Neural cell (in vitro differentiated cells): Measurements from ENCODE around the gene ANP32A.

Source experiments
- CTCF ChIP-seq: fragments of 450-650 bp; IDR thresholded peaks from 2 replicates; pipeline ENCODE4 v1.5.1; 2014; ENCODE audit warnings: antibody characterized with exemption, mild to moderate bottlenecking, moderate library complexity; ENCODE audit not compliant: poor library complexity, severe bottlenecking
- EZH2 ChIP-seq: fragments of 200-600, 300-800 bp; shearing (Covaris generic), sonication (generic); IDR thresholded peaks from 2 replicates; pipeline ENCODE4 v1.6.1; 2014; ENCODE audit warnings: antibody characterized with exemption, low read length, borderline replicate concordance, mild to moderate bottlenecking; ENCODE audit not compliant: insufficient read depth, poor library complexity, severe bottlenecking
- RAD21 ChIP-seq: fragments of 450-650 bp; conservative IDR thresholded peaks from 2 replicates; pipeline ENCODE4 v1.6.1; 2014; ENCODE audit warnings: antibody characterized with exemption, mild to moderate bottlenecking, moderate library complexity
- REST ChIP-seq: IDR thresholded peaks from 2 replicates; pipeline ENCODE4 v1.6.1; 2012; ENCODE audit warnings: borderline replicate concordance
- SMC3 ChIP-seq: fragments of 450-650 bp; conservative IDR thresholded peaks from 2 replicates; pipeline ENCODE4 v1.6.1; 2014; ENCODE audit warnings: antibody characterized with exemption, mild to moderate bottlenecking, moderate library complexity; ENCODE audit not compliant: poor library complexity
- TAF1 ChIP-seq: IDR thresholded peaks from 2 replicates; pipeline ENCODE4 v1.6.1; 2012; ENCODE audit warnings: low read depth

- TF ChIP-seq CTCF = no peak
- TF ChIP-seq TAF1 = no peak
- no peak for TF ChIP-seq REST
- TF ChIP-seq SMC3 = no peak
- TF ChIP-seq RAD21 = no peak
- TF ChIP-seq EZH2 = no peak
Observed at GRCh38 chr15:68783226-68784058, 37.3 kb downstream of the ANP32A start.
